ENCODE data around the gene CTNND2.

The CTNND2 gene

GRCh38 chr5:11166923-11167322, 737.3 kb downstream of the CTNND2 start:
- Histone ChIP-seq H3K4me1 (peaks cover 0 to 10% (median 1%) of the 10 kb centered on the region in 10 experiments; a peak in 7 of 20 replicates), H3K27ac (no peak overlapping the region), H3K4me2 (no peak overlapping the region), H3K27me3 (no peaks in the 10 kb centered on the region), H3K36me3 (no peaks in the 10 kb centered on the region), H3K9me3 (replicated peaks in 1 of 11) (peaks cover 0 to 22% (median 9%) of the 10 kb centered on the region in 11 experiments; a peak in 7 of 22 replicates), H4K20me1 (no peaks in the 10 kb centered on the region), H3K9ac (no peak overlapping the region), H3K4me3 (no peak overlapping the region)
- TF ChIP-seq Cebpa-rat (IDR thresholded peaks at IDR 0.05): no peak

GRCh38 chr5:11164531-11165294, 739.5 kb downstream of the CTNND2 start:
- H3K4me3 ChIP-seq: no peak overlapping the region
- no peak overlapping the region for H3K4me2 ChIP-seq

GRCh38 chr5:11157132-11157531, 747.1 kb downstream of the CTNND2 start:
- H4K20me1 ChIP-seq: no peaks in the 10 kb centered on the region
- no peaks in the 10 kb centered on the region for H3K9me3 ChIP-seq (replicated peaks in 1 of 11)
- H3K27me3 ChIP-seq: no peaks in the 10 kb centered on the region
- TF ChIP-seq Cebpa-rat (IDR thresholded peaks at IDR 0.05): no peak
- H3K4me1 ChIP-seq: no peaks in the 10 kb centered on the region
- no peak overlapping the region for H3K4me2 ChIP-seq
- no peak overlapping the region for H3K4me3 ChIP-seq
- no peak overlapping the region for H3K27ac ChIP-seq
- no peaks in the 10 kb centered on the region for H3K36me3 ChIP-seq
- H3K9ac ChIP-seq: no peak overlapping the region

More at GRCh38 chr5:11164531-11165294, 739.5 kb downstream of the CTNND2 start:
- Histone ChIP-seq H3K9me3 (replicated peaks in 1 of 11) (peaks cover 0 to 9% (median 0%) of the 10 kb centered on the region in 11 experiments; a peak in 2 of 22 replicates), H3K36me3 (no peaks in the 10 kb centered on the region), H3K4me1 (no peaks in the 10 kb centered on the region), H3K27ac (no peak overlapping the region), H3K9ac (no peak overlapping the region), H3K27me3 (no peaks in the 10 kb centered on the region), H4K20me1 (no peaks in the 10 kb centered on the region)
- TF ChIP-seq Cebpa-rat (IDR thresholded peaks at IDR 0.05): no peak

GRCh38 chr5:11153670-11154382, 750.4 kb downstream of the CTNND2 start:
- Histone ChIP-seq H3K27ac (no peak overlapping the region), H3K27me3 (no peaks in the 10 kb centered on the region), H4K20me1 (no peaks in the 10 kb centered on the region), H3K4me1 (no peaks in the 10 kb centered on the region), H3K9me3 (replicated peaks in 1 of 11) (no peaks in the 10 kb centered on the region), H3K4me3 (no peak overlapping the region), H3K9ac (no peak overlapping the region), H3K36me3 (no peaks in the 10 kb centered on the region), H3K4me2 (no peak overlapping the region)
- TF ChIP-seq Cebpa-rat (IDR thresholded peaks at IDR 0.05): no peak

GRCh38 chr5:11152368-11152767, 751.9 kb downstream of the CTNND2 start:
- Histone ChIP-seq H3K9ac (no peak overlapping the region), H3K4me2 (no peak overlapping the region), H3K27me3 (no peaks in the 10 kb centered on the region)

GRCh38 chr5:11150976-11151375, 753.3 kb downstream of the CTNND2 start:
- no peaks in the 10 kb centered on the region for H4K20me1 ChIP-seq
- H3K27ac ChIP-seq: no peak overlapping the region
- H3K27me3 ChIP-seq: no peaks in the 10 kb centered on the region
- no peak overlapping the region for H3K4me2 ChIP-seq
- no peaks in the 10 kb centered on the region for H3K36me3 ChIP-seq
- no peak for TF ChIP-seq Cebpa-rat (IDR thresholded peaks at IDR 0.05)
- H3K9ac ChIP-seq: no peak overlapping the region
- no peaks in the 10 kb centered on the region for H3K9me3 ChIP-seq (replicated peaks in 1 of 11)
- no peaks in the 10 kb centered on the region for H3K4me1 ChIP-seq
- H3K4me3 ChIP-seq: no peak overlapping the region

More at GRCh38 chr5:11152368-11152767, 751.9 kb downstream of the CTNND2 start:
- Histone ChIP-seq H3K9me3 (replicated peaks in 1 of 11) (no peaks in the 10 kb centered on the region), H4K20me1 (no peaks in the 10 kb centered on the region), H3K27ac (no peak overlapping the region), H3K4me3 (no peak overlapping the region), H3K4me1 (no peaks in the 10 kb centered on the region), H3K36me3 (no peaks in the 10 kb centered on the region)
- no peak for TF ChIP-seq Cebpa-rat (IDR thresholded peaks at IDR 0.05)

DNA sequence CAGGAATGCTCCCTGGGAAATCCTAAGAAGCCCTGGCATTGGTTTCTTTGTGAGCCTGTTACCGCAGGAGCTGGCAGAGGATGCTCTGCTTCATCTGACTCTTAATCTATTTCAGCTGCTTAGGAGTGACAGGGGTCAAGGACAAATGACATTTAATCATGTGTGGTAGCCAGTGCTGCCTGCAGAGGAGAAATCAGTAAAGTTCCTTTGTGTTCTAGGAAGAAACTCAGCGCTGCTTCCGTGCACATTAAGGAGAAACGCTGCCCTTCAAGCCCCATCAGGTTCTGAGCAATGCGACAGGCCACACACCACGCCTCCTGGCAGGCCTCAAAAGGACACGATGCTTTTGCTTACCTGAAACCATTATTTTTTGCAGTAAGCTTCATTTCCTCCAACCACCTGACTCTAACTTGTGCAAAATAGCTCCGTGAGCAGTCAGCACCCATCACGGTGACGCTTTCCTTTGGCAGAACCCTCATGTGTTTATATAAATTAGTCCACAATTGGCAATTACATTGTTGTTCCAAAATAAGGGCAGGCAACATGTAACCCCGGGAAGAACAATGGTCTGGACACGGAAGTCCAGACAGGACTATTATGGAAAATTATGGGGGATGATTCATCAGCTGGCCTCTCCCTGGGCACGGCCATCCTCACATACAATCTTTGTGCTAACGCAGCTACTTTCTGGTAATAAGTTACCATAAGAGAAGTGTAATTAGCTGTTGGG, 755.3 kb downstream of the CTNND2 start:
- H3K9ac ChIP-seq: no peak overlapping the region
- H3K4me3 ChIP-seq: no peak overlapping the region
- H3K9me3 ChIP-seq (replicated peaks in 1 of 11): no peaks in the 10 kb centered on the region
- no peak overlapping the region for H3K4me2 ChIP-seq
- H3K27ac ChIP-seq: no peak overlapping the region
- H3K27me3 ChIP-seq: no peaks in the 10 kb centered on the region
- no peaks in the 10 kb centered on the region for H3K36me3 ChIP-seq
- no peaks in the 10 kb centered on the region for H3K4me1 ChIP-seq
- no peaks in the 10 kb centered on the region for H4K20me1 ChIP-seq
- no peak for TF ChIP-seq Cebpa-rat (IDR thresholded peaks at IDR 0.05)

DNA sequence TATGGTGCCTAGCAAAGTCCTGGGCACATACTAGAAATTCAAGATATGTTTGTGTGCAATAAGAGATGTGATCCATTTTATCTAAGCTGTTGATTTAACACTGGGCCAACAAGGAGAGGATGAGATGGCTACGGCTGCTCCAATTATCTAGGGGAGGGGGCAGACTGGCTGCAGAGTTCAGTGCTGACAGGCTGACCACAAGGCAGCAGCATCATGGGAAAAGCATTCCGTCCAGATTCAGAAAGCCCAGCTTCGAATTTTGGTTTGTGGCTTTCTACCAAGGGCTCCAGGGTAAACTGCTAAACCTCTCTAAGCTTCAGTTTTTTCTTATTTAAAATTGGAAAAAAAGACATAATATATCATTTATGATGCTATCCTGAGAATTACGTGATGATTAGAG, 758.1 kb downstream of the CTNND2 start:
- Histone ChIP-seq H3K4me2 (no peak overlapping the region), H3K9ac (no peak overlapping the region), H3K9me3 (replicated peaks in 1 of 11) (no peaks in the 10 kb centered on the region), H3K27ac (no peak overlapping the region), H4K20me1 (no peaks in the 10 kb centered on the region), H3K27me3 (no peaks in the 10 kb centered on the region), H3K4me3 (no peak overlapping the region), H3K36me3 (no peaks in the 10 kb centered on the region), H3K4me1 (no peaks in the 10 kb centered on the region)
- no peak for TF ChIP-seq Cebpa-rat (IDR thresholded peaks at IDR 0.05)

DNA sequence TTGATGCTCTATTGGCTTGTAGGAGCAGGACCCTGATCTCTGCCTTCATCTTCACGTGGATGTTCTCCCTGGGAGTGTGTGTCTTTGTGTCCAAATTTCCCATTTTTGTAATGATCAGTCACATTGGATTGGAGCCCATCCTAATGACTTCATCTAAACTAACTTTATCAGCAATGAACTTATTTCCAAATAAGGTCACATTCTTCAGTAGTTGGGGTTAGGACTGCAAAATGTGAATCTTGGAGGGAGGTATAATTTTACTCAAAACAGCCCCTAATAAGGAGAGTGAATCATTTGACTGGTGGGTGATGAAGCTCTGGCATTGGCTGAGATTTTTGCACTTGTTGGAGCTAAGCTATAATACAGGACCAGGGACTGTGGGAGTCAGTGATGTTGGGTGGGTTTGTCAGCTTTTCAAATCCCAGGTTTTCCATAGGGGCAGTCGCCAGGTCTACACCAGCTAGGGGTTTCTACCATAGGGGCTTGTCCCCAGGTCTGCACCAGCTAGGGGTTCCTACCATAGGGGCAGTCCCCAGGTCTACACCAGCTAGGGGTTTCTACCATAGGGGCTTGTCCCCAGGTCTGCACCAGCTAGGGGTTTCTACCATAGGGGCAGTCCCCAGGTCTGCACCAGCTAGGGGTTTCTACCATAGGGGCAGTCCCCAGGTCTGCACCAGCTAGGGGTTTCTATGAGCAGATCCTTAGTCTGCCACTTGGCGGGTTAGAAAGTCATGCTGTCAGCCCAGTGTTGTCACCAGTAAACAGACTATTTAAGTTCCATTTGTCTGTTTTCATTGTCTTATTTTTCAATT, 760.6 kb downstream of the CTNND2 start:
- H3K4me2 ChIP-seq: no peak overlapping the region
- no peak overlapping the region for H3K27ac ChIP-seq
- H3K27me3 ChIP-seq: no peaks in the 10 kb centered on the region
- no peaks in the 10 kb centered on the region for H3K36me3 ChIP-seq
- no peaks in the 10 kb centered on the region for H4K20me1 ChIP-seq
- H3K4me3 ChIP-seq: no peak overlapping the region
- H3K9me3 ChIP-seq (replicated peaks in 1 of 11): no peaks in the 10 kb centered on the region
- TF ChIP-seq Cebpa-rat (IDR thresholded peaks at IDR 0.05): no peak
- no peaks in the 10 kb centered on the region for H3K4me1 ChIP-seq
- no peak overlapping the region for H3K9ac ChIP-seq
